ENCODE data around the gene CHRNA1.

The CHRNA1 gene

DNA sequence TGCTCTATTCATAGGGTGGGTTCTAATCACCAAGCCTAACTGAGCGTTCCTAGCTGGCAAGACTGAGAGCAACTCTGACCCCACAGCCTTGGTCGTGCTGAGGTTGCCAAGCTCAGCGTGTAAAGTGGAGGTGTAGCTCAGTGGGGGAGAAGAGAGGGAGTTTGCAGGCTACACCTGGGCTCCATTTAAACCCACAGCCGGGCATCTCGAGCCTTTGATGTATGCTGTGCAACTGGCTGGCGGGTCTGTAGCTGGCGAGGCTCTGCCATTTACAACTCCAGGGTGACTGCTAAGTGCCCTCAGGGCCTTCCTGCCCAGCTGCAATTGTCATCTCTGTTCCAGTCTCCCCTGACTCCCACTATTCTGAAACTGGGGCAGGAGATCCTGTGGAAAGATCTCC, 20.0 kb upstream of the CHRNA1 start:
- FAIRE-seq (no peak), DNase-seq (ENCODE audit: insufficient read length, low spot score) (no peak)

DNA sequence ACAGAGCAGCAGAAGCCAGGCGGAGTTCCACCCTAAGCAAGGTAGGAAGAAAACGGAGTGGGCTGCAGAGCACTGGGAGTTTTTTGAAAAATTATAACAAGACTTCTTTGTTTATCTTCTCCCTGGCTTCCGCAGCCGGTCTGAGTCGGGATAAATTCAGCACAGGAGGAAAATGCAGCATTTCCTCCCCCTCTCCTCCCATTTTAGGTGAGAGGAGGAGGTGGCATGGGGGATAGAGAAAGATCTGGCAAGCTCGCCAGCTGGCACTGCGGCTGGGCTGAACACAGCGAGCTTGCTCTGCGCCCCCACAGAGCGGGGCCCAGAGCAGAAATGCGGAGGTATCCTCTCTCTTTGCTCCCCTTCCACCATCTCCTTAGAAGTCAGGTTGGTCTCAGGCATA, 17.7 kb upstream of the CHRNA1 start:
- DNase-seq (ENCODE audit: insufficient read length, low spot score) (no peak), FAIRE-seq (no peak)

DNA sequence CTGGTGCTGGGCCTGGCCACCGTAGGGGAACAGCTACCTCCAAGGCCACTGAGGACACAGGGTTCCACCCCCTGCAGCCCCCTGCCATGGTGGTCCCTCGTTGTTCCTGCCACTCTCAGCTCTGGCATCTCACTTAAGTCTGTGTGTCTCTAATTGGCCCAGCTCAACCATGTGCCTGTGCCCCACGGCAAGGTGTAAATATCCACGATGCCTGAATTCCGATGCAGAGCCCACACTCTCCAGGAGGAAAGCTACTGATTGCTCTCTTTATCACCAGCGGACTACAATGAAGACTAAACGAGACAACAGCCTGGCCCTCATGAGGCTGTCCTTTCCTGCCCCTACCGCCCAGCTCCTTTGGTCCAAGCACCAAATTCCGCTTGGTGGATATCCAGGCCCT, 17.0 kb upstream of the CHRNA1 start:
- no peak for FAIRE-seq
- no peak for DNase-seq (ENCODE audit: insufficient read length, low spot score)

DNA sequence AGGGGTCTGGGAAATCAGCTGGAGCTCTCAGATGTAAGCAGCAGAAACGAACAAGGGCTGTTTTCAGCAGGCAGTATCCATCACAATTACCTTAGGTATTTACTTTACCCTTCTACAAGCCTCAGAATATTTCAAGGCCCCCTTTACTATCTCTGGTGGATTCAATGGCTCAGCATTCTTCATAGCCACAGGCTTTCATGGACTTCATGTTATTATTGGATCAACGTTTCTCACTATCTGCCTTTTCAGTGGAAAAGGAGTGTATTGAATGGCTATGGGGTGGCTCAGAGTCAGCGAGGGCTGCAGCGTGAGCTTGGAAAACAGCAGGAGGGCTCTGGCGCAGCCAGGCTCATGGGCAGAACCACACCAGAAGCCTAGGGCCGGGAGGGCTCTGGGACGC, 16.6 kb upstream of the CHRNA1 start:
- DNase-seq (ENCODE audit: insufficient read length, low spot score) (no peak), FAIRE-seq (no peak)

DNA sequence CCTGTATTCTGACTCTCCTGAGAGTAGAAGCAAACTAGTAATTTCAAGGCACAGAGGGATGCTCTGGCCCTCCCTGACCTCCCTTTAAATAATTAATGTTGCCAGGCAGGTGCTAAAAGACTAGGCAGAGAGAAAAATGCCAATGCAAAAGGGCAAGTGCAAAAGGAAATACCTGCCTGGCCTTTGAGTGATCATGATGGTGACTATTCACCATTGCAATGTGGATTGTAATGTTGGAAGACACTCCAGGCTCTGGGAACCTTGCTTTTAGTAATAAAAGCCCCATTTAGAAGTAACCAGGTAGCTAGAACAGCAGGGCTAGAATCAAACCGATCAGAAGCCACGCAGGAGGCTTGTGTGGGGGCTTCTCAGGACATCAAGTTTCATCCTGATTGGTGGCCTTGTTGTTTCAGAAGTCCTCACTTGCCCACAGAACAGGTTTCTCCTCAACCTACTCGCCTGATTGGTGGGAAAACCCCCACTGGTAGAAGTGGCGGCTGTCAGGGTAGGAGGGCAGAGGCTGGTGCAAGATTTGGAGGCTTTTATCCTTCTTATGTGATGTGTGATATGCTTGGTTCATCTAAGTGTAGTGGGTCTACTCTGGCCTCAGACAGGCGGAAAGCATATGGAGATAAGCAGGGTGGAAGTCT, 16.0 kb upstream of the CHRNA1 start:
- DNase-seq (ENCODE audit: insufficient read length, low spot score) = no peak
- FAIRE-seq = no peak

GRCh38 chr2:174779361-174779928, 15.2 kb upstream of the CHRNA1 start:
- DNase-seq (ENCODE audit: insufficient read length, low spot score) (no peak), FAIRE-seq (no peak)

GRCh38 chr2:174778085-174778981, 14.1 kb upstream of the CHRNA1 start:
- DNase-seq (ENCODE audit: insufficient read length, low spot score) (peak; percentile 28), FAIRE-seq (peak; percentile 71)

DNA sequence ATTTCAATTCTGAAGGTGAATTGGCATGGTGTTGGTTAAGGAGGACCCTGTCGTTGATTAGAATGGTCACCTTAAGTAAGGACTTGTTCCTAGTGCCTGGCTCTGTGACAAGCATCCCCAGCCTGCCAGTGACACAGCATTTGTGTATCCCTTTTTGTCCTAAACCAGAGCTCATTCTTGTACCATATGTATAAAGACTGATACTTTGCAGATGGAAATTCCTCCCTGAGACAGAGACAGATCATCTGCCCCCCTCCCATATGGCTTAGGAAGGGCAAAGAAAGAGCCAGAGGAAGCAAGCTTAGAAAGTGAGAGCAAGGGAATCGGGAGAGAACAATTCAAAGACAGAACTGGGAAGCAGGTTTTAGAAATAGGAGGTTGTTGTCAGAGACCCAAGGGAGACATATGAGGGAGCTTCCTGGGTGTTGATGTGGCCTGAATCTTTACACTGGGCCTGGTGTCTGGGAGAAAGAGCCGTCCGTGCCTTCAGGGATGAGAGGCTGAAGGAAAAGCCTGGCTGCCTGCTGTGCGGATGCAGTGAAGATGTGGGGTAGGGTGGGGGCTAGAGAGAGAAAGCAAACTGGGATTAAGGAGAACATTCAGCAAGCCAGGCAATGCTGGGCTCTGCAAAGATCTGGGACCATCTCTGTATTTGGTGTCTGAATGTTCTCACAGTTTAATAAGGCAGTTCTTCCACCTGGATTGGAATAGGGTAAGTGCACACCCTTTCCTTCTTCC, 13.2 kb upstream of the CHRNA1 start:
- DNase-seq (ENCODE audit: insufficient read length, low spot score) = no peak
- no peak for FAIRE-seq

GRCh38 chr2:174776675-174777074, 12.4 kb upstream of the CHRNA1 start:
- FAIRE-seq = no peak
- DNase-seq (ENCODE audit: insufficient read length, low spot score) = no peak

- FAIRE-seq = no peak
- DNase-seq (ENCODE audit: insufficient read length, low spot score) = no peak
These were observed 12.0 kb upstream of the CHRNA1 start for GRCh38 chr2:174776223-174776622.

DNA sequence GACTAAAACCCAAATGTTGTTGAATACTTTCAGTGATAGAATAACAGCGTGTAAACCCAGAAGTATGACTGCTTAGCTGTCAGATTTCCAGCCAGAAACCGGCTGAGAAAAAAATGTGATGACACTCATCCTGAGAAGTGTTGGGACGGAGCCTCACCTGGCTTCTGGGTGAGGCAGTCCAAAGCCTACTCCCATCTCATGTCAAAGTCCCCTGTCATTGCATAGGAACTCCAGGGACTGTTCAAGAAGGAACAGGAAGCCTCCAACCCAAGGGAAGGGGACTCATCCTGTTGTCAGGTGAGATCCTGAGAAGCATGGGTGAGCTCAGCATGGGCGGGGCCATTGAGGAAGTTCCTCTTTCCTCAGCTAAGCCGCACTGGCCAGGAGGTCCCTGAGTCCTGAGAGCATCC, 11.3 kb upstream of the CHRNA1 start:
- DNase-seq (ENCODE audit: insufficient read length, low spot score) (no peak), FAIRE-seq (no peak)

GRCh38 chr2:174774886-174775285, 10.6 kb upstream of the CHRNA1 start:
- FAIRE-seq (no peak), DNase-seq (ENCODE audit: insufficient read length, low spot score) (no peak)

DNA sequence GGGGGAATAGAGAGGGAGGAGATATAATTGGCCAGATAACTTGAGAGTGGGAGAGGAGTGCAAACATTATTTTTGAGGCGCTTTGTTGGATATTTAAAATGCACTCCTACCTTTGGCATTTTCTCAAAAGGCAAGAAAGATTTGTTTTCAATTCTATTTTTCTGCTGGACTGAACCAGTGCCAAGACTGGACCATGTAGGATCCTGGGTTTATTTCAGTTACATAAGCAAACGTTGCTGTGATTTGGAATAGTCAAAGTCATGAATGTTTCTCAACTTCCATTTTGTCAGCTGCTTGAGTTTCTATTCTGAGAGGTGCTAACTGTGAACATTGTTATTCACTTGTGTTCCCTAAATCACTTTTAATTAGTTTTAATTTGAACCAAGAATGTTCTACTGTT, 8.9 kb upstream of the CHRNA1 start:
- FAIRE-seq (no peak), DNase-seq (ENCODE audit: insufficient read length, low spot score) (no peak)

- FAIRE-seq (no peak), DNase-seq (ENCODE audit: insufficient read length, low spot score) (no peak)
These were observed 8.2 kb upstream of the CHRNA1 start for GRCh38 chr2:174772472-174772801.

GRCh38 chr2:174771631-174772471, 7.6 kb upstream of the CHRNA1 start:
- DNase-seq (ENCODE audit: insufficient read length, low spot score) = peak; percentile 84
- FAIRE-seq = peak; percentile 54

DNA sequence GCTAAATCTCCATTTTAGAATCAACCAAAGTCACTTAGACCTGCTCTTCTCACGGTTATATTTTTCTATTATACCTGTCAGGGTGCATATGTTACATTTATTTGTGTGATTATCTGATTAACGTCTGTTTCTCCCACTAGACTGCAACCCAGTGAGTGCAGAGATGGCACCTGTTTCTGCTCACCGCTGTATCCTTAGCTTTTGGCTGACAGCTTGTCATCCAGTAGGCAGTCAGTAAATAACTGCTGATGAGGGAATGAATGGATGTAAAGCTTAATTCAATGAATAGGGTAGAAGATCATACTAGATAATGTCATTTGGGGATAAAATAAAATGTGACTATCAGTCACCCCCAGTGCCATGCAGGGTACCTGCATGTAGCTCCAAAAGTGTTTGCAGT, 6.9 kb upstream of the CHRNA1 start:
- FAIRE-seq = no peak
- DNase-seq (ENCODE audit: insufficient read length, low spot score) = no peak

DNA sequence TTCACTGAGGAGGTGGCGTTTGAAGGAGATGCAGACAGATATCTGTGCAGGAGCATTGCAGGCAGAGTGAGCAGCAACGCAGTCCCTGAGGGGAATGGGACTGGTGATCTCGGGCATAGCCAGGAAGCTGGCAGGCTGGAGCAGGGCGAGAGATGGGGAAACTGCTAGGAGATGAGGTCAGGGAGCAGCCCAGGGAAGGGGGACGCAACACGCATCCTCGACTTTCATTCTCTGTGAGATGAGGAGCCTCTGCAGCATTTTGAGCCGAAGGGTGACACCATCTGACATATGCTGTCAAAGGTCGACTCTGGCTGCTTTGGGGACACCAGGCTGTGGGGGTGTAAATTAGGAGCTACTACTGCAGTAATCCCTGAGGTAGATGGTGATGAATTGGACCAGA, 4.3 kb upstream of the CHRNA1 start:
- DNase-seq (ENCODE audit: insufficient read length, low spot score) (no peak), FAIRE-seq (no peak)

GRCh38 chr2:174766271-174766670, 2.0 kb upstream of the CHRNA1 start:
- DNase-seq (ENCODE audit: insufficient read length, low spot score) (no peak), FAIRE-seq (no peak)

DNA sequence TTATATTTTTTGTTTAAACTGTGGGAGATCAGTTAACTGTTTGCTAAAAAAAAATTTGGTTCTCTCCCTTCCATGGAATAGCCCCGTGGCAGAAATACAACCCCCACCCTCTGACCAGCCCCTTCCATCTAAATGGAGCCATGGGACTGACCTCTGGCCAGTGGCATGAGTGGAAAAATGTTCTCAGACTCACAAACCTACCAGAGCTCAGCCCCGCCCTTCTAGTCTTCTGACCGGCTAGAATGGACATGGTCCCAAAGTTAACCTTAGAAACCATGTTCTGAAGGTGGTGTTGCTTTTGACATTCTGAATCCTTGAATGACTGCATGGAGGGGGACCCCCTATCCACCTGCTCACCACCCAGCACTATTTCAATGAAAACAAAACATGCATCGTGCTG, 1.3 kb upstream of the CHRNA1 start:
- DNase-seq (ENCODE audit: insufficient read length, low spot score) (no peak), FAIRE-seq (no peak)

DNA sequence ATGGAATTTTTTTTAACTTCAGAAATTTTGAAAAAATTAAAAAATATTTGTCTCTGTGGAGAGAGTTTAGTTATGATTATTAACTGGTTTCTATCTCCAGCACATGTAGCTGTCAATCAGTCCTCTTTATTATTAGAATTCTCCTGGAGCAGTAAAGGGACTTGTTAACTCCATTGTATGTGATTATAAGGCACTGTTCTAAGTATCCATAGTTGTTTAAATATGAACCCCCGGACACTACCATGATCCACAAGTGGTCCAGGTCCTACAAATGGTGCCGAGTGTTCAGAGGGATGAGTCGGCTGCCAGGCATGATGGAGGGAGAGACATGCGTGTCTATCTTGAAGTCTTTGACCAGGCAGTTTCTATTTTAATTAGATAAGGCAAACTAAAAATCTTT, 492 bp downstream of the CHRNA1 start:
- DNase-seq (ENCODE audit: insufficient read length, low spot score) (no peak), FAIRE-seq (no peak)

DNA sequence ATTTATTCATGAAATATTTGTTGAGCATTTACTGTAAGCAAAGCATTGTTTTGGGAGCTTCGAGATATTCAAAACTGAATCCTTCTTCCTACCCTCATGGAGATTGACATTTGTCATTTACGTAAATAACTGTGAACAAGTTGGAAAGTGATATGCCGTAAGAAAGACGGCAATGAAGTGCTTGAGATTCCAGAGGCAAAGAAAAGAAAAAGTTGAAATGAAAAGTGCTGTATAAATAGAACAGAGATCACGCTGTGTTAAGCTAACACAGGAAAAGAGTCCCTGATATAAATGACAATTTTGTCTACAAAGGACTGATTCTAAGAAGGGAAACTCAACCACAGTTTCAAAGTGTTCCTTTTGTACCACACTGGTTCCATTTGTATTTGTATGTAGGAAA, 1.8 kb downstream of the CHRNA1 start:
- FAIRE-seq = no peak
- DNase-seq (ENCODE audit: insufficient read length, low spot score) = no peak
